GM12892 (cell line): ENCODE measurements around the gene CNOT8.
"Not testable (repeated sequence)": the region's sequence is repeated elsewhere in the genome, so short reads cannot be mapped to it uniquely, and the experiment has no call there.

Source experiments
- DNase-seq: peaks from one replicate; pipeline ENCODE4 v3.0.0; 2011; ENCODE audit not compliant: insufficient read length
- FAIRE-seq: peaks from 2 replicates; lab custom pipeline; 2011; peaks lifted over from hg19 to GRCh38; lab: Jason Lieb, UNC
- POLR2A ChIP-seq: IDR thresholded peaks from 2 replicates; pipeline ENCODE4 v1.6.1; 2011; ENCODE audit warnings: low read depth, low read length, control low read depth
- POLR2AphosphoS5 ChIP-seq: IDR thresholded peaks from 2 replicates; pipeline ENCODE4 v1.6.1; 2011; ENCODE audit warnings: low read depth, low read length, control low read depth
- TAF1 ChIP-seq: IDR thresholded peaks from 2 replicates; pipeline ENCODE4 v1.6.1; 2011; ENCODE audit warnings: low read depth, mild to moderate bottlenecking, control low read depth, low read length, borderline replicate concordance

Gene CNOT8

GRCh38 chr5:154820383-154820782 is 38.0 kb upstream of the CNOT8 start:
- no peak for TF ChIP-seq POLR2AphosphoS5
- TF ChIP-seq POLR2A = no peak
- TF ChIP-seq TAF1 = no peak
- FAIRE-seq = no peak
- DNase-seq = no peak

GRCh38 chr5:154822896-154823295 is 35.5 kb upstream of the CNOT8 start:
- FAIRE-seq, DNase-seq: not testable (repeated sequence)

- DNase-seq (no peak), FAIRE-seq (no peak)
- TF ChIP-seq POLR2AphosphoS5 = no peak
- TF ChIP-seq TAF1 = no peak
- TF ChIP-seq POLR2A = no peak
Observed at GRCh38 chr5:154823605-154824004, 34.8 kb upstream of the CNOT8 start.

- FAIRE-seq = no peak
Observed at GRCh38 chr5:154824070-154824469, 34.4 kb upstream of the CNOT8 start.

GRCh38 chr5:154829181-154829588 is 29.2 kb upstream of the CNOT8 start:
- TF ChIP-seq POLR2A (no peak), POLR2AphosphoS5 (no peak), TAF1 (no peak)
- DNase-seq (no peak), FAIRE-seq (no peak)

More at GRCh38 chr5:154824070-154824469, 34.4 kb upstream of the CNOT8 start:
- no peak for TF ChIP-seq POLR2A
- TF ChIP-seq TAF1 = no peak
- TF ChIP-seq POLR2AphosphoS5 = no peak
- no peak for DNase-seq

GRCh38 chr5:154829589-154830218 is 28.7 kb upstream of the CNOT8 start:
- TF ChIP-seq POLR2A (no peak), TAF1 (no peak), POLR2AphosphoS5 (no peak)
- FAIRE-seq (no peak), DNase-seq (no peak)

GRCh38 chr5:154830219-154830595 is 28.2 kb upstream of the CNOT8 start:
- DNase-seq = no peak
- no peak for FAIRE-seq
- no peak for TF ChIP-seq POLR2A
- no peak for TF ChIP-seq TAF1
- TF ChIP-seq POLR2AphosphoS5 = no peak

GRCh38 chr5:154830596-154830995 is 27.8 kb upstream of the CNOT8 start:
- FAIRE-seq = no peak
- no peak for DNase-seq
- TF ChIP-seq TAF1 (no peak), POLR2AphosphoS5 (no peak), POLR2A (no peak)

- FAIRE-seq = no peak
- DNase-seq = no peak
- no peak for TF ChIP-seq TAF1
- no peak for TF ChIP-seq POLR2AphosphoS5
- no peak for TF ChIP-seq POLR2A
Observed at GRCh38 chr5:154831451-154831850, 27.0 kb upstream of the CNOT8 start.

GRCh38 chr5:154832804-154833203 is 25.6 kb upstream of the CNOT8 start:
- DNase-seq, FAIRE-seq: not testable (repeated sequence)

- DNase-seq (no peak), FAIRE-seq (no peak)
- TF ChIP-seq TAF1 (no peak), POLR2A (no peak), POLR2AphosphoS5 (no peak)
Observed at GRCh38 chr5:154834053-154834452, 24.4 kb upstream of the CNOT8 start.

- DNase-seq, FAIRE-seq: not testable (repeated sequence)
Observed at GRCh38 chr5:154835701-154836052, 22.8 kb upstream of the CNOT8 start.

- no peak for DNase-seq
- FAIRE-seq = no peak
- TF ChIP-seq POLR2AphosphoS5 = no peak
- TF ChIP-seq TAF1 = no peak
- no peak for TF ChIP-seq POLR2A
Observed at GRCh38 chr5:154836225-154836624, 22.2 kb upstream of the CNOT8 start.

- TF ChIP-seq TAF1 = no peak
- TF ChIP-seq POLR2A = no peak
- no peak for TF ChIP-seq POLR2AphosphoS5
- DNase-seq (no peak), FAIRE-seq (no peak)
Observed at GRCh38 chr5:154837009-154837901, 21.2 kb upstream of the CNOT8 start.
